ENCODE data around the gene CRTAP.

CRTAP gene

DNA sequence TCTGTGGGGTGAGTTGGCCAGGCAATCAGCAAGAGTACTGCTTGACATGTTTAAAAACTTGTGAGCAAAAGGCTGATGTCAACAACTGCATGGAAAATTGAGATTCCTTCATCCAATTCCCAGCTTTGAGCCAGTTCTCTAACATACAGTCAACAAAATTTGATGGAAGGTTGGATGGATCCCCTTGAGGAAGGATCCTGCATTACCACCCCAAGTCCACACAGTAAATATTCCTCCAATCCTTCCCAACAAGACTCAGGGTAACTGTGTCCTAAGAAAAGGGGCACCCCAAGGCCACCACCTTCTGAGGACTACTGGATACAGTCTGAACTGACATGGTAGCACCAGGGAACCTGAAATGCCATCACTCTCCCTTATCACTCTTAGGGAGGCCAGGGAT lies 32.0 kb upstream of the CRTAP start:
- peaks cover 41% of the 10 kb centered on the region for H3K79me2 ChIP-seq (ENCODE audit: insufficient read depth, low read length)
- H3K36me3 ChIP-seq (ENCODE audit: insufficient read depth, low read length) = no peaks in the 10 kb centered on the region
- H3K9me3 ChIP-seq (ENCODE audit: insufficient read depth, low read depth, low read length) = no peaks in the 10 kb centered on the region
- H3K9ac ChIP-seq (ENCODE audit: low read depth, low read length, poor library complexity, severe bottlenecking) = no peak overlapping the region
- no peak for TF ChIP-seq EZH2phosphoT487 (IDR thresholded peaks at IDR 0.05; ENCODE audit: borderline replicate concordance)
- TF ChIP-seq, protein P1, sequence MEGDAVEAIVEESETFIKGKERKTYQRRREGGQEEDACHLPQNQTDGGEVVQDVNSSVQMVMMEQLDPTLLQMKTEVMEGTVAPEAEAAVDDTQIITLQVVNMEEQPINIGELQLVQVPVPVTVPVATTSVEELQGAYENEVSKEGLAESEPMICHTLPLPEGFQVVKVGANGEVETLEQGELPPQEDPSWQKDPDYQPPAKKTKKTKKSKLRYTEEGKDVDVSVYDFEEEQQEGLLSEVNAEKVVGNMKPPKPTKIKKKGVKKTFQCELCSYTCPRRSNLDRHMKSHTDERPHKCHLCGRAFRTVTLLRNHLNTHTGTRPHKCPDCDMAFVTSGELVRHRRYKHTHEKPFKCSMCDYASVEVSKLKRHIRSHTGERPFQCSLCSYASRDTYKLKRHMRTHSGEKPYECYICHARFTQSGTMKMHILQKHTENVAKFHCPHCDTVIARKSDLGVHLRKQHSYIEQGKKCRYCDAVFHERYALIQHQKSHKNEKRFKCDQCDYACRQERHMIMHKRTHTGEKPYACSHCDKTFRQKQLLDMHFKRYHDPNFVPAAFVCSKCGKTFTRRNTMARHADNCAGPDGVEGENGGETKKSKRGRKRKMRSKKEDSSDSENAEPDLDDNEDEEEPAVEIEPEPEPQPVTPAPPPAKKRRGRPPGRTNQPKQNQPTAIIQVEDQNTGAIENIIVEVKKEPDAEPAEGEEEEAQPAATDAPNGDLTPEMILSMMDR (conservative IDR thresholded peaks at IDR 0.05; ENCODE audit: low read length) = no peak
- no peaks in the 10 kb centered on the region for H3F3A ChIP-seq (ENCODE audit: low read depth)
- H3K4me1 ChIP-seq (ENCODE audit: insufficient read depth, low read length, poor library complexity, severe bottlenecking) = no peaks in the 10 kb centered on the region
- no peak overlapping the region for H3K4me2 ChIP-seq (ENCODE audit: low read depth, low read length, poor library complexity, severe bottlenecking)
- no peaks in the 10 kb centered on the region for H3K9me2 ChIP-seq (replicated peaks; ENCODE audit: low read depth, low read length)
- H3K4me3 ChIP-seq (ENCODE audit: low read length, poor library complexity, severe bottlenecking) = no peak overlapping the region
- no peaks in the 10 kb centered on the region for H3K27me3 ChIP-seq (ENCODE audit: insufficient read depth, low read length, poor library complexity, severe bottlenecking)
- H2AFZ ChIP-seq (ENCODE audit: low read length) = no peak overlapping the region
- no peaks in the 10 kb centered on the region for H4K20me1 ChIP-seq (ENCODE audit: insufficient read depth, low read length, poor library complexity, severe bottlenecking)

DNA sequence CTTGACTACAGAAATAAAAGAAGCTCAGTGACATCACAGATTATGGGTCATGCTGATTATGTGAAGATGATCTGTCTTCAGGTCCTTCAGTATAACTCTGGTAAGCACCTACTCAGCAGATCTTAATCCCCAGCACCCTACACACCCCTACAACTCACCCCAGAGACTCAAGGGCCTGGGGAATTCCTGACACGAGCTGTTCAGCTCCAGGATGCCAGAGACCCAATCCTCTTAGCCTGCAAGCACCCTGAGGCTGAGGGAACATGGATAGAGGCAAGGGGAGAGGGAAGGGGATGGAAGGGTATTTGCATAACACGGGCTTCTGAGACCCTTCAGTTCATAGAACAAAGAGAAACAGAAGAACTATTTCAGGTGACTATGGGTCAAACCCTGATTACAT lies 29.9 kb upstream of the CRTAP start:
- H3K4me2 ChIP-seq (ENCODE audit: low read depth, low read length, poor library complexity, severe bottlenecking) = no peak overlapping the region
- H3K79me2 ChIP-seq (ENCODE audit: insufficient read depth, low read length) = peaks cover 59% of the 10 kb centered on the region
- H4K20me1 ChIP-seq (ENCODE audit: insufficient read depth, low read length, poor library complexity, severe bottlenecking) = no peaks in the 10 kb centered on the region
- H2AFZ ChIP-seq (ENCODE audit: low read length) = no peak overlapping the region
- H3K4me1 ChIP-seq (ENCODE audit: insufficient read depth, low read length, poor library complexity, severe bottlenecking) = peaks cover 6% of the 10 kb centered on the region
- no peaks in the 10 kb centered on the region for H3K9me3 ChIP-seq (ENCODE audit: insufficient read depth, low read depth, low read length)
- H3K4me3 ChIP-seq (ENCODE audit: low read length, poor library complexity, severe bottlenecking) = no peak overlapping the region
- H3K27me3 ChIP-seq (ENCODE audit: insufficient read depth, low read length, poor library complexity, severe bottlenecking) = no peaks in the 10 kb centered on the region
- no peak for TF ChIP-seq EZH2phosphoT487 (IDR thresholded peaks at IDR 0.05; ENCODE audit: borderline replicate concordance)
- TF ChIP-seq, protein P1 (conservative IDR thresholded peaks at IDR 0.05; ENCODE audit: low read length) = no peak
- H3K36me3 ChIP-seq (ENCODE audit: insufficient read depth, low read length) = no peaks in the 10 kb centered on the region
- no peaks in the 10 kb centered on the region for H3K9me2 ChIP-seq (replicated peaks; ENCODE audit: low read depth, low read length)
- H3K9ac ChIP-seq (ENCODE audit: low read depth, low read length, poor library complexity, severe bottlenecking) = no peak overlapping the region
- H3F3A ChIP-seq (ENCODE audit: low read depth) = no peaks in the 10 kb centered on the region

DNA sequence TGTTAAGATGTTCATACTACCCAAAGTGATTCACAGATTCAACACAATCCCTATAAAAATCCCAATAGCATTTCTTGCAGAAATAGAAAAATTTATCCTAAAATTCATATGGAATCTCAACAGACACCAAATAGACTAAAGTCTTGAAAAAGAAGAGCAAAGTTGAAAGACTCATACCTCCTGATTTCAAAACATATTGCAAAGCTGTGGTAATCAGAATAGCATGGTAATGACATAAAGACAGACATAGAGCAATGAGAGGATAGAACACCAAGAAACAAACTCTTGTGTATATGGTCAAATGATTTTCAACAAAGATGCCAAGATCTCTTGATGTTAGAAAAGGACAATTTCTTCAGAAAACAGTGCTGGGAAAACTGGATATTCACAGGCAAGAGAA lies 25.1 kb upstream of the CRTAP start:
- no peak overlapping the region for H3K4me3 ChIP-seq (ENCODE audit: low read length, poor library complexity, severe bottlenecking)
- H3K9me3 ChIP-seq (ENCODE audit: insufficient read depth, low read depth, low read length) = no peaks in the 10 kb centered on the region
- no peak overlapping the region for H3K4me2 ChIP-seq (ENCODE audit: low read depth, low read length, poor library complexity, severe bottlenecking)
- no peaks in the 10 kb centered on the region for H3K27me3 ChIP-seq (ENCODE audit: insufficient read depth, low read length, poor library complexity, severe bottlenecking)
- H3K79me2 ChIP-seq (ENCODE audit: insufficient read depth, low read length) = peaks cover 82% of the 10 kb centered on the region
- H3F3A ChIP-seq (ENCODE audit: low read depth) = no peaks in the 10 kb centered on the region
- H2AFZ ChIP-seq (ENCODE audit: low read length) = no peak overlapping the region
- TF ChIP-seq EZH2phosphoT487 (IDR thresholded peaks at IDR 0.05; ENCODE audit: borderline replicate concordance) = no peak
- TF ChIP-seq, protein P1 (conservative IDR thresholded peaks at IDR 0.05; ENCODE audit: low read length) = no peak
- H3K36me3 ChIP-seq (ENCODE audit: insufficient read depth, low read length) = no peaks in the 10 kb centered on the region
- no peak overlapping the region for H3K9ac ChIP-seq (ENCODE audit: low read depth, low read length, poor library complexity, severe bottlenecking)
- no peaks in the 10 kb centered on the region for H3K9me2 ChIP-seq (replicated peaks; ENCODE audit: low read depth, low read length)
- H3K4me1 ChIP-seq (ENCODE audit: insufficient read depth, low read length, poor library complexity, severe bottlenecking) = peaks cover 28% of the 10 kb centered on the region
- H4K20me1 ChIP-seq (ENCODE audit: insufficient read depth, low read length, poor library complexity, severe bottlenecking) = peaks cover 4% of the 10 kb centered on the region
